Tibial nerve (tissue), 4 donors: ENCODE results near the gene CYB561A3. TPM values are rescaled to one million over a fixed set of nuclear protein-coding genes. Genes with fewer than 3 reads are reported as not detected.
A peak's percentile ranks its signal among the peaks of the same experiment; 100 is the strongest.

Experiments
- DNase-seq, 2 donors: peaks; one replicate each; pipeline ENCODE4 v3.0.0-alpha.2; 2019; ENCODE audit warnings: low spot score in 2 of 2
- H3K27ac ChIP-seq, 4 donors: fragments of 200-600 bp; sonication (generic) in 3 of 4; one replicate each; pipeline ENCODE4 v1.5.1; 2017 to 2019; ENCODE audit warnings: mild to moderate bottlenecking in 1 of 4
- H3K27me3 ChIP-seq, 2 donors: fragments of 200-600 bp; sonication (generic) in 1 of 2; one replicate each; pipeline versions ENCODE4 v1.5.1 to v1.6.0; 2017 to 2019
- H3K36me3 ChIP-seq, 3 donors: fragments of 200-600 bp; sonication (generic); one replicate each; pipeline ENCODE4 v1.5.1; 2018 to 2019
- H3K4me1 ChIP-seq, 4 donors: fragments of 200-600 bp; sonication (generic) in 3 of 4; one replicate each; pipeline ENCODE4 v1.5.1; 2017 to 2019
- H3K4me3 ChIP-seq, 4 donors: fragments of 200-600 bp; sonication (generic) in 3 of 4; one replicate each; pipeline ENCODE4 v1.5.1; 2017 to 2019; ENCODE audit warnings: mild to moderate bottlenecking in 1 of 4, moderate library complexity in 1 of 4
- H3K9me3 ChIP-seq, 4 donors: fragments of 200-600 bp; sonication (generic) in 3 of 4; one replicate each; pipeline ENCODE4 v1.5.1; 2017 to 2019
- CTCF ChIP-seq, 5 experiments: fragments of 200-600 bp in 3 of 5; fragments of 450-650 bp in 2 of 5; sonication (generic) in 3 of 5; IDR thresholded peaks; one replicate each; pipeline ENCODE4 v1.5.1; 2016 to 2019; ENCODE audit warnings: antibody characterized with exemption in 5 of 5, mild to moderate bottlenecking in 3 of 5, moderate library complexity in 2 of 5
- EP300 ChIP-seq, 2 donors: sonication (generic); formaldehyde crosslinking; IDR thresholded peaks; one replicate each; pipeline ENCODE4 v1.6.1; 2017; ENCODE audit warnings: antibody characterized with exemption in 2 of 2, mild to moderate bottlenecking in 1 of 2
- POLR2A ChIP-seq, 2 donors: fragments of 450-650 bp; IDR thresholded peaks; one replicate each; pipeline ENCODE4 v1.6.1; 2017; ENCODE audit warnings: antibody characterized with exemption in 2 of 2, mild to moderate bottlenecking in 2 of 2, moderate library complexity in 2 of 2
- WGBS, 2 donors: methylation state at CpG; one replicate each; pipeline ENCODE4 v1.1.5; 2018; 5-methylcytosine and 5-hydroxymethylcytosine counted together
- total RNA-seq, 4 donors: library from RNA; depleted of rRNA; stranded (reverse); fragments of >200 nt; gene quantifications; one replicate each; pipeline ENCODE4 v1.1.0, GENCODE V29; 2016

The CYB561A3 gene
- total RNA-seq, 4 donors from 2014 or later, result 44.2 to 68.2 (median 45.8) TPM

GRCh38 chr11:61335355-61335710 lies 26.3 kb downstream of the CYB561A3 start:
- no peak for TF ChIP-seq POLR2A (IDR thresholded peaks at IDR 0.05)
- no peak for TF ChIP-seq EP300 (IDR thresholded peaks at IDR 0.05)
- TF ChIP-seq CTCF (IDR thresholded peaks at IDR 0.05), result no peak
- Histone ChIP-seq H3K27me3 (no peaks in the 10 kb centered on the region), H3K36me3 (peaks cover 0 to 25% (median 0%) of the 10 kb centered on the region in 3 donors), H3K27ac (peak overlapping the region in 2 of 4 donors; percentile 4 to 97), H3K4me1 (peaks cover 0 to 50% (median 20%) of the 10 kb centered on the region in 4 donors), H3K4me3 (no peak overlapping the region), H3K9me3 (no peaks in the 10 kb centered on the region)
- 59 to 100% methylated on average over 1 of the region's 1 CpG for WGBS, 2 donors
- DNase-seq, result no peak

DNA sequence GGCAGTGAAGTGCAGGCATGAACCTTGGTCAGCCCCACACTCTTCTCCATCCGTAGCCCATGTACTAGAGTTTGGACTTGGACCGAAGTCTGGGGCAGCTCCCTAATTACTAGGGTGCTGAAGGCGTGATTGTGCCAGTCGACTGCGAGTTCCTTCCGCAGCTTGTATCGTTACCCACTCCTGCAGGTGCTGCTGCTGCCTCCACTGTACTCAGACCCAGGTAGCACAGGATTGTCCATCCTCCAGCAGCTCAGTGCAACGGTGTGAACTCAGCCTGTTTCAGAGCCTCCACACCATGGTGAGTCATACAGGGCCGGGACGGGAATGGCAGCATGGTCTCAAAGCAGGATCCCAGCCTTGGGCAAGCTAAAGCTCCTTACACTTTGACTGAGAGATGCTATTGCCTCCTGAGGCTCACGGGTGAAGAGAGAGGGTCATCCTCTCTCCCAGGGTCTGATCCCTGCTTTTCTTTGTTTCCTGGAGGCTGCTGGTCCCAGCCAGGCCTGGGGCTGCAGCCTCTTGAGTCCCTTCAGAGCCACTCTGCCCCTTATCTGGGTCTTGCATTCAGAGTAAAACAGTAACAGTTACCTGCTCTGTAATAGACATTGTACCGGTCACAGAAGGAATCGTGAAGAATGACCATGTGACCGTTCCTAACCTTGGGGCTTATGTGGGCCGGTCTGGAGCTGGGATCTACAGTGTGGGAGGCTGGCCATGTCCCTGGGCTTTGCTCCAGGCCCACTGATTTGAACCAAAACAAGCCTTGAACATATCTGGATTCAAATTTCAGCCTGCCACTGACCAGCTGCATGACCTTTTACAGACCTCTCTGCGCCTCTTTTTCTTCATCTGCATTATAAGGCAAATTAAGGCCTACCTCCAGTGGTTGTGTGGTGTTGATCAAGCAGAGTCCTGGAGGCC lies 27.0 kb downstream of the CYB561A3 start:
- TF ChIP-seq POLR2A (IDR thresholded peaks at IDR 0.05), result no peak
- no peak for TF ChIP-seq EP300 (IDR thresholded peaks at IDR 0.05)
- no peak for TF ChIP-seq CTCF (IDR thresholded peaks at IDR 0.05)
- Histone ChIP-seq H3K4me3 (no peak overlapping the region), H3K4me1 (peaks cover 0 to 57% (median 20%) of the 10 kb centered on the region in 4 donors), H3K27ac (peak overlapping the region in 2 of 4 donors; percentile 4 to 97), H3K36me3 (peaks cover 0 to 26% (median 0%) of the 10 kb centered on the region in 3 donors), H3K27me3 (no peaks in the 10 kb centered on the region), H3K9me3 (no peaks in the 10 kb centered on the region)
- WGBS, 2 donors, result 71 to 78% methylated on average over 16 of the region's 16 CpGs
- DNase-seq, result no peak

DNA sequence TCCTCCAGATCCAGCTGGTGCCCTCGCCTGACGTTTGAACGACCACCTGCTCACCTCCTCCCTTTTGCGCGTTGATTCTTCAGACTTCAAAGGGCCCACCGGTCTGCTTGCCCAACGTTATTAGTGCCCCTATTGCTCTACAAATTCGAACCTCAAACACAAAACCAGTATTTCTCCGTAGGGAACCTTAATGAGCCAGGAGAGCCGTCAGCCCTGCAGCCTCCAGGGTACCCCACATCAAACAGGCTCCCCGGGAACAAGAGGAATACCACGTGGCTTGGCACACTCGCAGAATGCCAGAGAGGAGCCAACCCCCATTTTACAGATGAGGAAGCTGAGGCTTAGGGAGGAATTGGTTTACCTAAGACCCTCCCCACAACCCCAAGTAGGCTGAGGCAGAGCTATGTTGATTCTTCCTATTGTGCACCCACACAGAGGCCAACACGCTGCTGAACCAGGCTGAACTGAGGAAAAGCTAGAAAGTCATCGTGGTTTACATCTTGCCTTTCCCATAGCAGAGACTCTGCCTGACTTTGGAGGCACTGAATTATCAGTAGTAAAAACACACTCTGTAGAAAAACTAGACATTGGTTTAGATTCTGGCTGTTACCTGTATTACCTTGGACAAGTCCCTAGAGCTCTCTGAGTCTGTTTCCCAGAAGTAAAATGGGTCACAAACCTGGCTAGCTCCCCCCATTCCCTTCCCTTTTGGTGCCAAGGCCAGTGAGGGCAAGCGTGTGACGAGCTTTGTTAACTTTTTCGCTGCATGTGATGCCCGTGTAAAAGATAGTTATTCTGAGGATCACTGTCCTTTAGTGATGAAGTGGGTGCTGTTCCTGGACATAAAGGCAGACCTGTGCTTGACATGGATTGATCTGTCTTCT lies 27.9 kb downstream of the CYB561A3 start:
- H3K36me3 ChIP-seq, result peaks cover 0 to 26% (median 0%) of the 10 kb centered on the region in 3 donors
- peak overlapping the region; percentile 55 to 100 (median 99) for H3K4me3 ChIP-seq
- no peak for DNase-seq
- TF ChIP-seq POLR2A (IDR thresholded peaks at IDR 0.05) (no peak), CTCF (IDR thresholded peaks at IDR 0.05) (no peak), EP300 (IDR thresholded peaks at IDR 0.05) (no peak)
- peaks cover 0 to 65% (median 20%) of the 10 kb centered on the region in 4 donors for H3K4me1 ChIP-seq
- 28 to 30% methylated on average over 19 of the region's 19 CpGs for WGBS, 2 donors
- no peaks in the 10 kb centered on the region for H3K9me3 ChIP-seq
- H3K27ac ChIP-seq, result peak overlapping the region; percentile 70 to 97 (median 96)
- no peaks in the 10 kb centered on the region for H3K27me3 ChIP-seq

- TF ChIP-seq EP300 (IDR thresholded peaks at IDR 0.05) (peak; percentile 72 to 92), POLR2A (IDR thresholded peaks at IDR 0.05) (peak; percentile 59 to 82), CTCF (IDR thresholded peaks at IDR 0.05) (peak in 2 of 5 experiments; percentile 39 to 50)
- Histone ChIP-seq H3K9me3 (no peaks in the 10 kb centered on the region), H3K4me3 (peak within 1 kb of the TSS; percentile 55 to 100 (median 99)), H3K27me3 (no peaks in the 10 kb centered on the region), H3K27ac (peak within 1 kb of the TSS; percentile 70 to 97 (median 96)), H3K36me3 (peaks cover 0 to 26% (median 0%) of the 10 kb centered on the region in 3 donors), H3K4me1 (peaks cover 0 to 73% (median 20%) of the 10 kb centered on the region in 4 donors)
- peak; percentile 85 for DNase-seq
- WGBS, 2 donors, result 1% methylated on average over 34 to 62 of the region's 81 CpGs
These were observed 28.7 kb downstream of the CYB561A3 start, which contains the start of the genes DDB1 and TKFC for GRCh38 chr11:61332797-61333549. DDB1 (minus strand) TSS chr11:61333105; CDS start chr11:61332968, 137 bp downstream. TKFC (plus strand) TSS chr11:61333228; CDS start chr11:61334729, 1,501 bp downstream.
